Inferior parietal cortex (tissue), 1 donor: ENCODE measurements around the gene CD8A.

ENCODE experiments used
- DNase-seq: peaks from one replicate; pipeline ENCODE4 v3.0.0-alpha.2; 2016; ENCODE audit errors: extremely low spot score

CD8A gene

GRCh38 chr2:86808315-86809161 lies 17.8 kb upstream of the CD8A start:
- DNase-seq = peak; percentile 85

- peak; percentile 45 for DNase-seq
Observed at GRCh38 chr2:86807468-86808275, 17.0 kb upstream of the CD8A start.

GRCh38 chr2:86807133-86807467 lies 16.4 kb upstream of the CD8A start:
- no peak for DNase-seq

- DNase-seq = no peak
Observed at GRCh38 chr2:86806059-86806857, 15.5 kb upstream of the CD8A start.

- DNase-seq = no peak
Observed at GRCh38 chr2:86800856-86801567, 10.3 kb upstream of the CD8A start.

- no peak for DNase-seq
Observed at GRCh38 chr2:86794861-86795260, 4.1 kb upstream of the CD8A start.

GRCh38 chr2:86793752-86794151 lies 3.0 kb upstream of the CD8A start:
- no peak for DNase-seq

- no peak for DNase-seq
Observed at GRCh38 chr2:86791573-86791972, 860 bp upstream of the CD8A start.

- DNase-seq = no peak
Observed at GRCh38 chr2:86790134-86790675, 508 bp downstream of the CD8A start.

- DNase-seq = no peak
Observed at GRCh38 chr2:86789687-86790133, 1.0 kb downstream of the CD8A start.

- DNase-seq = no peak
Observed at GRCh38 chr2:86788881-86789686, 1.6 kb downstream of the CD8A start.

- DNase-seq = no peak
Observed at GRCh38 chr2:86788165-86788564, 2.5 kb downstream of the CD8A start.

- no peak for DNase-seq
Observed at GRCh38 chr2:86787736-86788135, 3.0 kb downstream of the CD8A start.

- DNase-seq = no peak
Observed at GRCh38 chr2:86786001-86786536, 4.6 kb downstream of the CD8A start.

GRCh38 chr2:86785456-86785855 lies 5.3 kb downstream of the CD8A start:
- no peak for DNase-seq

GRCh38 chr2:86783615-86784339 lies 6.9 kb downstream of the CD8A start:
- DNase-seq = no peak

GRCh38 chr2:86782748-86783147 lies 8.0 kb downstream of the CD8A start:
- no peak for DNase-seq

GRCh38 chr2:86781363-86781762 lies 9.3 kb downstream of the CD8A start:
- DNase-seq = no peak

- DNase-seq = no peak
Observed at GRCh38 chr2:86779971-86780370, 10.7 kb downstream of the CD8A start.
